ENCODE data around the gene FBXL16. TPM values are rescaled to one million over a fixed set of nuclear protein-coding genes. Genes with fewer than 3 reads are reported as not detected.

Gene FBXL16
- total RNA-seq = under 0.01 and 0.09 TPM in 2 replicates

GRCh38 chr16:705431-706188 lies at the start of gene FBXL16:
TSS of gene FBXL16 (minus strand) at chr16:705801. CDS start at chr16:697405, 8,396 bp downstream.

GRCh38 chr16:740764-741505 lies 35.3 kb upstream of the FBXL16 start, which contains the start of gene CIAO3:
TSS of gene CIAO3 (minus strand) at chr16:740997. CDS start at chr16:740985, 12 bp downstream.

GRCh38 chr16:726438-727290 lies 21.1 kb upstream of the FBXL16 start, which contains the start of the genes CCDC78 and HAGHL:
TSS of gene CCDC78 (minus strand) at chr16:726443. CDS start at chr16:726367, 76 bp downstream.
TSS of gene HAGHL (plus strand) at chr16:727106. CDS start at chr16:727510, 404 bp downstream.

GRCh38 chr16:720990-721764 lies 15.6 kb upstream of the FBXL16 start, which contains the start of gene ANTKMT:
TSS of gene ANTKMT (plus strand) at chr16:721146. CDS start at chr16:721275, 129 bp downstream.

GRCh38 chr16:714558-715476 lies 9.2 kb upstream of the FBXL16 start, which contains the start of gene METRN:
TSS of gene METRN (plus strand) at chr16:715118. CDS start at chr16:715290, 172 bp downstream.

GRCh38 chr16:684071-684794 lies 21.4 kb downstream of the FBXL16 start, which contains the start of gene JMJD8:
TSS of gene JMJD8 (minus strand) at chr16:684334. CDS start at chr16:684319, 15 bp downstream.

GRCh38 chr16:679814-680624 lies 25.6 kb downstream of the FBXL16 start, which contains the start of gene STUB1:
TSS of gene STUB1 (plus strand) at chr16:680410. CDS start at chr16:680526, 116 bp downstream.

GRCh38 chr16:674968-675883 lies 30.4 kb downstream of the FBXL16 start, which contains the start of gene RHBDL1:
TSS of gene RHBDL1 (plus strand) at chr16:675671. CDS start at chr16:675791, 120 bp downstream.

GRCh38 chr16:667780-668518 lies 37.7 kb downstream of the FBXL16 start, which contains the start of gene RHOT2:
TSS of gene RHOT2 (plus strand) at chr16:668132. CDS start at chr16:668200, 68 bp downstream.

GRCh38 chr16:648781-649589 lies 56.6 kb downstream of the FBXL16 start, which contains the start of gene WDR90:
TSS of gene WDR90 (plus strand) at chr16:649365. CDS start at chr16:649417, 52 bp downstream.

Other genes with a start within 250 kb of the FBXL16 start
- gene CAPN15, start 178.1 kb downstream of the FBXL16 start, total RNA-seq = 13.9 and 15.9 TPM in 2 replicates
- gene PRR35, start 145.4 kb downstream of the FBXL16 start, total RNA-seq = not detected in 2 replicates
- 1.1 and 4.7 TPM in 2 replicates for gene NHLRC4, start 138.8 kb downstream of the FBXL16 start, total RNA-seq
- gene PIGQ, start 135.8 kb downstream of the FBXL16 start, total RNA-seq = 16.7 and 23.0 TPM in 2 replicates
- gene RAB40C, start 115.7 kb downstream of the FBXL16 start, total RNA-seq = 6.5 and 8.2 TPM in 2 replicates
- 0.09 and 0.32 TPM in 2 replicates for gene WFIKKN1, start 74.8 kb downstream of the FBXL16 start, total RNA-seq
- gene METTL26, start 69.5 kb downstream of the FBXL16 start, total RNA-seq = 66.9 and 80.2 TPM in 2 replicates
- gene MCRIP2, start 64.0 kb downstream of the FBXL16 start, total RNA-seq = 9.0 and 12.9 TPM in 2 replicates
- 8.5 TPM in 2 replicates for gene WDR90, start 56.4 kb downstream of the FBXL16 start, total RNA-seq
- 30.1 and 32.0 TPM in 2 replicates for gene RHOT2, start 37.7 kb downstream of the FBXL16 start, total RNA-seq
- gene RHBDL1, start 30.1 kb downstream of the FBXL16 start, total RNA-seq = 3.9 and 5.0 TPM in 2 replicates
- 187 and 202 TPM in 2 replicates for gene STUB1, start 25.4 kb downstream of the FBXL16 start, total RNA-seq
- 18.1 and 22.9 TPM in 2 replicates for gene JMJD8, start 21.5 kb downstream of the FBXL16 start, total RNA-seq
- gene WDR24, start 15.4 kb downstream of the FBXL16 start, total RNA-seq = 3.8 and 5.2 TPM in 2 replicates
- gene METRN, start 9.3 kb upstream of the FBXL16 start, total RNA-seq = 67.3 and 101 TPM in 2 replicates
- 12.5 and 23.6 TPM in 2 replicates for gene ANTKMT, start 15.3 kb upstream of the FBXL16 start, total RNA-seq
- 0.34 and 2.0 TPM in 2 replicates for gene CCDC78, start 20.6 kb upstream of the FBXL16 start, total RNA-seq
- 9.7 and 15.1 TPM in 2 replicates for gene HAGHL, start 21.3 kb upstream of the FBXL16 start, total RNA-seq
- 24.3 and 32.0 TPM in 2 replicates for gene CIAO3, start 35.2 kb upstream of the FBXL16 start, total RNA-seq
- not detected in 2 replicates for gene MSLN, start 54.9 kb upstream of the FBXL16 start, total RNA-seq
- 15.3 and 15.8 TPM in 2 replicates for gene RPUSD1, start 82.6 kb upstream of the FBXL16 start, total RNA-seq
- gene CHTF18, start 82.8 kb upstream of the FBXL16 start, total RNA-seq = 1.7 and 3.0 TPM in 2 replicates
- not detected in 2 replicates for gene GNG13, start 94.9 kb upstream of the FBXL16 start, total RNA-seq

All from bronchial smooth muscle cell (primary cell).